Activated CD8-positive, alpha-beta memory T cell treated with anti-CD3 and anti-CD28 coated beads, Interleukin-2, amount 50 U/mL, for 24 hours (primary cell): Measurements from ENCODE around the gene YTHDF1.
"Not testable (repeated sequence)": the region's sequence is repeated elsewhere in the genome, so short reads cannot be mapped to it uniquely, and the experiment has no call there.

Experiments used
- DNase-seq: peaks from one replicate; pipeline ENCODE4 v3.0.0-alpha.2; 2020; ENCODE audit errors: extremely low read depth

Gene YTHDF1

DNA sequence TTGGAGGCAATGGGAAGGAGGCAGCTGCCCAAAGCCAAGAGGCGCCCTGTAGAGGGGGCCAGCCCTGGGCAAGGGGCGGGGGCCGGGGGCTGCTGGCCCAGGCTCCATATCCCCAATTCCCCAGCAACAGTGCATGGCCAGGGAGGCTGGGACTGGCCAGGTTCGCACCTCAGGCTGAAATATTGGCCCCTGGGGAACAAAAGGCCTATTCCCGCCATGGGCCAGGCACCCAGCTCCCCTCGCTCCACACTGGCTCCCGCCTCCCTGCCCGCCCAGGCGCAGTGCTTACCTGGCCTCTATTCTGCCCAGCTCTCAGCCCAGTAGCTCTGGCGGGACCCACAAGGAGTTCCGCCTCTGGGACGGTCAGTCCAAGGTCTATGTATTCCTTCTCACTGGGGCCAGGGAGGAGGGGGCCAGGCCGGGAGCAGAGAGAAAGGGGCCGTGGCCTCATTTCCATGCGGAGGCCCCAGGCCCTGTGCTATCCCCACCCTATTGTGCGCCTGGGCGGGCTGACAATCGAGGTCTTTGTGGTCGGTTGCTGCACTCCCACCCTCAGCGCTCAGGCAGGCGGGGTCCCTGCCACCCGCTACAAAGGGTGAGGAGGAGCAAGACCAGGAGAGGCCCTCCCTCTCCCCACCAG, 42.3 kb downstream of the YTHDF1 start:
- no peak for DNase-seq

DNA sequence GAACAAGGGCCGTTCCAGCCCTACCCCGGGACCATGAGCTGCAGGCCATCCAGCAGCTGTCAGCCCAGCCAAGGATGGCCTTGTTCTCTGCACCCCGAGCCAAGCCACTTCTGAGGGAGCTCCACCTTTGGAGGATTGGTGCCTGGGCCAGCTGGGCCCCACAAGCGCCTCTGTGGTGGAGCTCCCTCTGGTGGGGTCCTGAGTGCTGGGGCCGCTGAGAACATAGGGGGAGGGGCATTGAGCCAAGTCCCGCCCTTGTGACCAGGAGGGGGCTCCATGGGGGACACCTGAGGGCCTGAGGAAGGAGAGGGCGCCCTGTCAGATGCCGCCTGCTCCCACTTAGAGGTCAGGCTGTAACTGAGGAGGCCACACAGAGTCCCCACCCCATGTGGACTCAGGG, 43.2 kb downstream of the YTHDF1 start:
- DNase-seq, result no peak

DNA sequence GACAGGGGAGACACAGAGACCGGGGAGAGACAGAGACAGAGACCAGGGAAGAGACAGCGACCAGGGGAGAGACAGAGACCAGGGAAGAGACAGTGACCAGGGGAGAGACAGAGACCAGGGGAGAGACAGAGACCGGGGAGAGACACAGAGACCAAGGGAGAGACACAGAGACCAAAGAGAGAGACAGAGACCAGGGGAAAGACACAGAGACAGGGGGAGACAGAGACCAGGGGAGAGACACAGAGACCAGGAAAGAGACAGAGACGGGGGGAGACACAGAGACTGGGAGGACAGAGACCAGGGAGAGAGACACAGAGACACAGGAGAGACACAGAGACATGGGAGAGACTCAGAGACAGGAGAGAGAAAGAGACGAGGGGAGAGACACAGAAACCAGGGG, 43.9 kb downstream of the YTHDF1 start:
- DNase-seq, result no peak

DNA sequence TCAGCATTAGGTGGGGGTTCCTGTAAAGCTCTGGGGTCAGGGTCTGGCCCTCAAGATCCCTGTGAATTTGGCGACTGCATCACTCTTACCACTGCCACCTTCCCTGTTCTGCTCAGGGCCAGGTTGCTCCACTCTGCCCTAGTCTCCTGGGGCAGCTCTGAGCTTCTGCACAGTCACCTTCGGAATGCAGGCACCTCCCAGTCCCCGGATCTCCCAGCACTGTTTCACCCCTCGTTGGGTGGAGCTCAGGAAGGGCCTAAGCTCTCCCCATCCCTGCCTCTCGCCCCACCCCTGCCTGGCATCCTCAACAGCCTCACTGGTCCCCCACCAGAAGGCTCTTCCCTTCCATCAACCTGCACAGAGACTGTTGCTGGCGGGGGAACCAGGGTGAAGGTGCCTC, 46.2 kb downstream of the YTHDF1 start:
- no peak for DNase-seq

DNA sequence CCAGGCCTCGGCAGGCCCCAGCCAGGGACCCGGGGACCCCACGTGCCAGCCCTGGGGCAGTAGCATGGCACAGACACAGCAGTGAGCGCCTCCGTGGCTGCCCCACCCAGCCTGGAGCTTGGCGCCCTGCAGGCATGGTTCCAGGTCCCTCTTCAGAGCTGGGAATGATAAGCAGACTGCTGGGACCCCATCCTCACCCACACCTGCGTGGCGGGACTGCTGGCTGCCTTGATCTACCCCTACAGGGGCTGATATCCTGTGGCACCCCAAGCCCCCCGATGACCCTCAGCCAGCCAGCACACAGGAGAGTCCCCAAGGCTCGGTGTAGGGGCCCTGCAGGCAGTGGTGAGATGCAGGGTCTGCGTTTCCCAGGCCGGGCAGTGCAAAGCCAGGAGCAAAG, 47.1 kb downstream of the YTHDF1 start:
- no peak for DNase-seq

DNA sequence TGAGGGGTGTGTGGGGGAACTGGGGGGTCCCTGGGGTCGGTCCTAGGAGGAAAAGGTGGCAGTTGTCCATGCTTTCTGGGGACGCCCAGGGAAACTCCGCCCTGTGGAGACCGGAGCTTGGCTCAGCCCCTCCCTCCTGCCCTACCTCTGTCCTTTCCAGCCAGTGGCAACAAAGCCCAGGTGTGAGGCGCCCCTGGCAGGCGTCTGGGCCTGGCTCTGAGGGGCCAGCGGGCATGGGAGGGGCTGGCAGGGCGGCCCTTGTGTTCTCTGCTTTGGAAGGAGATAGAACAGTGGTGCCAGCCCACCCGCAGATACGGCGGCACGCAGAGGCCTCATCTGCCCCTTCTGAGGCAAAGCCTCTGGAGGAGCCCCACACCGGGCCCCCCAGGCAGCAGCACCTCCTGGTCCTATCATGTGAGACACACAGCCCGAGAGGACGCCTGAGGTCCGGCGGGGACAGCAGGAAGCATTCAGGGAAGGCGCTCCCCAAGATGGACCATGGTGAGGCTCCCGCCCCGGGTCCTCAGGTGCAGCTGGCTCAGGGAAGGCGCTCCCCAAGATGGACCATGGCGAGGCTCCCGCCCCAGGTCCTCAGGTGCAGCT, 47.9 kb downstream of the YTHDF1 start:
- DNase-seq, result no peak

DNA sequence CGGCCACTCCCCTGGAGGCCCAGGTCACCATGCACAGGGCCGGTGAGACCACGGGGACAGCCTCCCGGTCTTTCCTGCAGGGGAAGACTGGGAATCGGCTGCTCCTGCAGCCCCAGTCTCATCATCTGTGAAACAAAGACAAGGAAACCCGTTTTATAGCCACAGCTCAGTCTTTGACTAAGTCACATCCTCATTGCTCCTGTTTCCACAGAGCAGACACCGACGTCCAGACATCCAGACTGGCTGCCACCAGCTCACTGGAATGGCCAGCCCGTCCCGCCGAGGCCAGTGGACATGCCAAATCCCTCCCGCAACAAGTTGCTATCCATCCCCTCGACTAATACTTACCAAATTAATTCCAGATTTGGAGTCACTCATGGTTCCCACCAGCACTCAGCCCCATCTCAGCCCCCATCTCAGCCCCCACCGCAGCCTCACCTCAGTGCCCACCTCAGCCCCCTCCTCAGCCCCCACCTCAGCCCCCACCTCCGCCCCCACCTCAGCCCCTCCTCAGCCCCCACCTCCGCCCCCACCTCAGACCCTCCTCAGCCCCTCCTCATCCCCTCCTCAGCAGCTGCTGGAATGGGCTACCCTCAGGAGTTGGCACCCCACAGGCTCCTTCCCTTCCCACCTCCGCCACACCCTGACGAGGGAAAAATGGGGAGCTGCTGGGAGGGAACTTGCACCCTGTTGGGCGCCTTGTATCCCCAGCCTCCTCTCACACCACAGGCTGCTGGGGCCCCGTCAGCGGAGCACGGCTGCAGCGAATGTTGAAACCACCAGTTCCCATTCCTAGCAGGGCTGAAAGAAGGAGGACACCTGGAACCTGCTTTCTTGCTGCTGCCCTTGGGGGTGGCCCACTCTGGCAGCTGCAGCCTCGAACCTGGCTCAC, 48.7 kb downstream of the YTHDF1 start:
- no peak for DNase-seq

DNA sequence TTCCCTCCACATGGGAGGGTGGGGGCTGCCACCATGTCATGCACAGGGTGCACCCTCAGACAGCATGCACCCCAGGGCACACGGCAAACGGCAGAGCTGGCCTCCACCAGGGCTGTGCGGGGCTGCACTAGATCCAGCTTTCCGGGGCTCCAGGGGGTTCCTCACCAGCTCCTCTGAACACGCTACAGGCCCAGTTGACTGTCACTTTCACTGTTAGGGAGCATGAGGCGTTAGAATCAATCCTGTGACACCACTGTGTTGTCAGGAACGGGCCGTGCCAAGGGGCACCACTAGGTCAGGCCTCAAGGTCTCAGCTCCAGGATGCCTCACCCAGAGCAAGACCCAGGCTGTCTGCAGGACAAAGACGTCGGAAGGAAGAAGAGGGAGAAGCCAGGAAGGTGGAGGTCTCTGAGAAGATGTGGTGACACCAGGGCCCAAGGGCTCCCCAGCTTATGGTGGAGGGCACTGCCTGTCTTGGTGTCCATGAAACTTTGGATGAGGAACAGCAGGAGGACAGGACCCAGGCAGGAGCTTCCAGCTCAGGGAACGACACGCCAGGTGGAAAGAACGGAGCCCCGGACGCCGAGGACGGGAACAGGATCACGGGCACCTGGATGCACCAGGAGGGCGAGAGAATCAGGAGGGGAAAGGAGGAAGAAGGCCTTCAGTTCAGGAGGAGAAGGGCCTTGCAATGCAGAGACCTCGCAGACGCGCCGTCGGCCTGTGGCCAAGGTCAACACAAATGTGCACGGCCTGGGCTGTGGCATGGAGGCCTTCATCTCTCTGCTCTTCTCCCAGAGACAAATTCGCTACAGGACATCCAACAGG, 49.5 kb downstream of the YTHDF1 start:
- no peak for DNase-seq

DNA sequence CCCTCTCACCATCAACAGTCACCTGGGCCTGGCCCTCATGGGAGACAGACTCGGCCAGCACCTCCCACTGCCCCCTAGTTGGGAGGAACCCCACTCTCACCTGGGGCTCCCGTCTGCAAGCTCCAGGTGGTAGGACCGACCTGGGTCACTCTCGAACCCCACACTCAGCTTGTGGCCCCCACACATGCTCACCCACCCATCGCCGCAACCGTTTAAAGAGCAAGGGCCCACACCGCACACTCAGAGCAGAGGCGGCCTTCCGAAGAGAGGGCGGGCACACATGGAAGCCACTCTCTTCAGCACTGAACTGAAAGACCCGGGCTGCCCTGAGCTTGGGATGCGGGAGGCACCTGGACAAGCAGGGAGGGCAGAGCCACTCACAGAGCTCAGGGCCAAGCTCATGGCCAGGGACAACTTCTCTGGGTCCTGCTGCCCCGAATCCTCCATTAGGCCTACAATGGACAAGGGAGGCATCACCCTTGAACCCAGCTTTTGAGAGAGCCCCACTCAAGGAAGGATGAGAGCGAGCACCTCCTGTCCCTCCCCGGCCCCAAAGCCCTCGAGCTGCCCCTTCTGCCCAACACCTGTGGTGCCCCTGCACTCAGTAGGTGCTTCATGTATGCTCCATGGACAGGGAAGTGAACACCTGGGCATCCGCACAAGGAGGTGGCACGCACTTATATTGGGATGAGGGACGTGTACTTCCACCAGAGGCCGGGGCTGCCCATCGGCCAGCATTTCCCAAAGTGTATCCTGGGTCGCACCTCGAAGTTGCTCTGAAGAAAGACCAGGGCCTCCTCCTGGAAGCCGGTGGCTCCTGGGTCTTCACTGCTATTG, 50.4 kb downstream of the YTHDF1 start:
- no peak for DNase-seq

DNA sequence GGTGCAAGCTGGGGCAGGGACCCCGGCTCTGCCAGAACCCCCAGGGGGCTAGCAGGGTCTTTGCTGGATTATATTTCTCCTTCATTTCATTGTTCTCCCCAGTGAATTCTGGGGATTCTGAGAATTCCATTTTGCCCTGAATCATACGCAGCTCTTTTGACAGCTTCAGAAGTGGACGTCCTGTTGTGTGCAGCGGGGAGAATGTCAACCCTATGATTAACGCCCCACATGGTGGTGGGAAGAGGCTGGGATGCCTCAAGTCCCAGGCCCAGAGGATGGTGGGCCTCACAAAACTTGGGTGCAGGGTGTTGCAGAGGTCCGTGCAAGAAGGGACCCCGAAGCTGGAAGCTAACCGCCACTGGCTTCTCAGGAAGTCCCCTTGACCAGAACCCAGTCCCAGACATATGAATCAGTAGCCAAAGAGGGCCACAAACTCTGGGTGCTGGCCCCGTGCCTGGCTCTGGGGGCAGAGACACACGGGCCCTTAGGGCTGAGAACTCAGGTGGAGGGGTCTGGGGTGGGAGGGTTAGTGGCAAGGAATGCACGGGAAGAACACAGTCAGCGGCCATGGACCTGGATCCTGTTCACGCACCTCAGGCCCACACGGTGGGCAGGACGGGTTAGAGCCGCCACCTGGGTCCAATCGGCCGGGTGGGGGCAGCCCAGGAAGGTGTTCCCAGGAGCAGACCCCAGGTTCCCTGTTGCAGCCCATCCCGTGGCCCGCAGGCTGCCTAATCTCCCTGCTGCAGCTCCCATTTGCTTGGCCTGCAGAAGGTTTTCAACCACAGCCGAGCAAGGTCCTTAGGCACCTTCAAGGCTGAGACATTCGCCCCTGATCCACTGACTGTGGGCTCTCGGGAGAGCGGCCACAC, 51.2 kb downstream of the YTHDF1 start:
- DNase-seq, result no peak

DNA sequence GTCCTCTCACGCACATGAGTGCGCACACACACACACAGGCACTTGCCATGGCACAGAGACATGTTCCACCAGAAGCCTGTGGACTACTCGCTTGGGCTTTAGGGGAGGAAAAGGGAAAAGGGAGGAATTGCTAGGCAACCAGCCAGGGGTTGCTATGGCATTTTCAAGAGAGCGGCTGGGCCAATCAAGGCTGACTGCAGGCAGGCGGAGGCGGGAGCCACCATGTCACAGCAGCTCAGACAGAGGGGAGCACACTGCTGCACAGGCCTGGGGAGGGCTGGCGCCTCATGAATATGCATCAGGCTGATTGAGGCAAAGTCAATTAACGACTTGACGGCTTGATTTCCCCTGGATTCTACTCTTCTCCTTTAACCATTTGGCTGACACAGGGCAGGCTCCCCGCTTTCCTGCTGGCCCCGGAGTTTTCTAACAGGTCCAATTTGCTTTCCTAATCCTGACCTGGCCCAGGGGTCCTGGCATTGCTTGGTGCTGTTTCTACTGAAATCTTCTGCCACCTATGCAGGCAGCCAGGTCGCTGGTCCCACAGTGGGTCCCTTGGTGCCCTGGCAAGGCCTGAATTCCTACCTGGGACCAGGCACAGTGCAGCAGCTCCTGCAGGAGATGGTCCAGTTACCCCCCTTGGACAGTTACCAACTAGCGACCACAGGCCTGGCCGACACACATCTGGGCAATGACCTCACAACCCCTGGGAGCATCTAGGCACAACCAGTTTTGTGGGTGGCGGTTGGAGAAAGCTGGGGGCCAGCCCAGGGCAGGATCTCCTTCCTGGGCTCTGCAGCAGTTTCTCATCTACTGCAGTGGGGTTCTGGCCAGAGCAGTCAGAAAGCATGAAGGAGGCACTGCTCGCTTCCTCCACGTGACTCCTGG, 52.1 kb downstream of the YTHDF1 start:
- no peak for DNase-seq

DNA sequence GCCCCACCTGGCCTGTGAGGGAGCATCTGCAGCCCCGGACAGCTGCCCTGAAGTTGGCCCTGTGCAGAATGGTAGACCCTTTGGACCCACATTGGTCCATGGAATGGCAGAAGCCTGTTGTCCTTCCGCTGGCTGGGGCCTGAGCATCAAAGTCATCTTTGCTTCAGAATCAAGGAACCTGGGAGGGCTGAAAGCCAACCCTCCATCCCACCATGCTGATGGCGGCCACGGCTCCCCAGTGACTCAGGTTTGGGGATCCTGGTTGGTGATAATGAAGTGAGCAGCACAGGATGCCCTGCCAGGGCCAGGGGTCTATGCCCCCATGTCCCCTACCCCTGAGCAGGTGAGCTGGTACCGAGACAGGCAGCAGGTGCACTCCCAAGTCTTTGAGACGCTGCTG, 52.8 kb downstream of the YTHDF1 start:
- DNase-seq, result no peak

DNA sequence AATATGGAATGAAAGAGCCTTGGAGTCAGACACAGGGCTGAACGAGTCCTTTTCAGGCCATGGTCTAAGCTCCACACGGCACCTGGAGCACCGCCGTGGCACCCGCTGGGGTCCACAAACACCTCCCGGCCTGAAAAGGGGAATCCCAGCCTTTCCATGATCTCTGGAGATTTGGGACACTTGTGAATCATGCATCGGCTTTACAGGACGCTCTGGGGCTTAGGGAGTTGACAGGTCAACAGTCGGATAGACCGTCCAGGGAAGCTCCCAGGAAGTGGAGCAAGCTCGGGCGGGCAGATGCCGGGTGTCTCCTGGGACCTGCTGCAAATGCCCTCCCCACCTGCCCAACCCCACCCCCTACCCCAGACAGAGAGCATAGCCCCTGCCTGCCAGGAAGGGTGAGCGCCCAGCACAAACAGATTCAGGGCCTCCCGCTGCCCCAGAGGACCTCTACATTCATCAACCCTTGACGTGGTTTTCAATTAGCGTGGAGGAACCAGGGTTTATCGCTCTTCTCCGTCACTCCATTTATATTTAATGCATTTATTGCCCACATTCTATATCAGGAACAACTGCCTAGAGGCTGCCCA, 53.6 kb downstream of the YTHDF1 start:
- no peak for DNase-seq

DNA sequence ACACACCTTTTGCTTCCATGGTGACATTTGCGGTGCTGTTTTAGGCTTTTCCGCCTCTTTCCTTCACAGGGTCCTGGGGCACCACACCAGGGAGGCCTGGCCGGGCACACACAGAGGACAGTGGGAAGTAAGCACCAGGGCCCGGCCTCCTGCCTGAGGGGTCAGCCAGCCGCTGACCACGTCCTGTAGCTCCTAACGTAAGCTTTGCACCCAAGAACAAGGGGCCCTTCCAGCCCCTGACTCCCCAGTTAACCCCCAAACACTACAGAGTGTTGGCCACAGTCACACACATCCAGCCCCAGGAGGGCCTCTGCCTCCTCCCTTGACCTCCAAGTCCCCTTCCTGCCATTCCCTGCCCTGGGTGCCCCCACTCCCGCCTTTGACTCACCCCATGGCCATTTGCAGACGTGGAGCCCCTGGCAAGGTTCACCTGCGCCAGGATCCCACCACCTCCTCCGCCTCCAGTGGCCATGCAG, 54.7 kb downstream of the YTHDF1 start:
- DNase-seq, result no peak

DNA sequence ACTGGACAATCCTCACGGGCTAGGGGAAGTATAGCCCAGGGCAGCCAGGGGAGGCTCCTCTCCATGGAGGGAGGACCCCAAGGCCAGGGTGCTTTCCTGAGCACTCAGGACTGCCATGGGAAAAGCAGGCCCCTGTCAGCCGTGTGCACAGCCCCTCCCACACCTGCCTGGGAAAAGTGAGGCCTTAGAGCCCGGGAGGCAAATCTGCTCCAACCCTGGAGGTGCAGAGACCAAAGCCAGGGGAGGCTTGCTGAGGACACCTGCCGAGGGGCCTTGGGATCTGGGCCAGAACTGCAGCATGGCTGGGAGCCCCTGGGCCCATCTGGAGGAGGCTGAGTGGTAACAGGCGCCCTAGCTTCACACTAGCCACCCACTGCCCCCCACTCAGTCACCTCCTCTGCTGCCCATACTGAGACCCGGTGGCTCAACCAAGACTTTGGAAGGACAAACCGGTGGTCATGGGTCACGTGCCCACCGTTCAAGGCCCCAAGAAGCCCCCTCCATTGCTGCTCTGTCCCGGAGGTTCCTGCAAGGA, 55.2 kb downstream of the YTHDF1 start:
- no peak for DNase-seq

DNA sequence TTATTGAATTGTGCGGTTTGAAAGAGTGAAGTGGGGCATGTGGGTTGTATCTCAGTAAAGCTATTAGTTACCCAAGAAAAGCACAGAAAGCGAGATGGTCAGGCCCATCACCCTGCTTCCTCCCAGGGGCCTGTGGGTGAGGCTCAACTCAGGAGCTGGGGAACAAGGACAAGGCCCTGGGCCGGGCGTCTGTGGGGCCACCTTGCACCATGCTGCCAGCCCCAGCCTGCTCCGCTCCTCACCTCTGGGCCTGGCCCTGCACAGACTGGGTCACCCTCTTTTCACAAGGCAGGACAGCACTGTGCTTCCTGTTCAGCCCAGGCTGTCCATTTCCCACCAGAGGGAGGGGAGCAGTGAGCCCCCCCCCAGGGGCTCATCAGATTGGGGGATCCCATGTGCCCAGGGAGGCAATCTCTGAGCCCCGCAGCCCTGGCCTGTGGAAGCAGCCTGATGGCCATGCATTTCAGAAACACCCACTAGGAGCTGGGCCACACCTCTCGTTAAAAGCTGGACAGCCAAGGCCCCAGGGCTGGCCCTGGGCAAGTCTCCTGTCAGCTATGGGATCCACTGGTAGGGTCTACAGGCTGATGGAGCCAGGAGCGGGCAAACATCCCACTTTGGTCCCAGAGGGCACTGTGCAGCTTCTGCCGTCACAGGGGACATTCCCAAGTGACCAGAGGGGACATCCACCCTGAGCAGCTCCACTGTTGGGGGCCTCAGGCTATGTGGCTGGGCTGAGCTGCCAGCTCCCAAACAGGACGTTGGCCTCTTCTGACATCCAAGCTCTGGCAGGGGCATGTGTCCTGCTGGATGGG, 55.9 kb downstream of the YTHDF1 start:
- DNase-seq, result no peak

DNA sequence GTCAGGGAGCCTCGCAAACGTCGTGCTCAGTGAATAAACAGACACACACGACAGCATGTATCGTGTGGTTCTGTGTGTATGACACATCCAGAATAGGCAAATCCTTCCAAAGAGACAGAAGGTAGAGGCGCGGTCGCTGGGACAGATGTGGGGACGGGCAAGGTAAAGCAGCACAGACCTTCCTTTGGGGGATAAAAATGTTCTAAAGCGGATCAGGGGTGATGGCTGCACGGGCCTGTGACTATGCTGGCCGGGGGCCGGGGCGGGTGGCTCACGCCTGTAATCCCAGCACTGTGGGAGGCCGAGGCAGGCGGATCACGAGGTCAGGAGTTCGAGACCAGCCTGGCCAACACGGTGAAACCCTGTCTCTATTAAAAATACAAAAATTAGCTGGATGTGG, 56.7 kb downstream of the YTHDF1 start:
- DNase-seq, result not testable (repeated sequence)

DNA sequence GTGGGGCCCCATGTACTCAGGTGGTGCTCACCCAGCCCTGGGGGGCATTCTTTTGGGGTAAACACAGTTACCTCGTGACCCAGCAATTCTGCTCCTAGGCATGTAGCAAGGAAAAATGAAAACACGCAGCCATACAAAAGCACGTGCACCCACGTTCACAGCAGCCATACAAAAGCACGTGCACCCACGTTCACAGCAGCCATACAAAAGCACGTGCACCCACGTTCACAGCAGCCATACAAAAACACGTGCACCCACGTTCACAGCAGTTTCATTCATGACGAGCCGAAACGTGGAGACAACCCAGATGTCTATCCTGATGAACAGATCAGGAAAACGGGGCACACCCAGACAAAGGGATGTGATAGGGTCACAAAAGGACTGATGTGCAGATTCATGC, 57.1 kb downstream of the YTHDF1 start:
- DNase-seq, result no peak
